B cell (primary cell): Measurements from ENCODE around the gene KLHL20.

Experiments used
- CTCF ChIP-seq: fragments of 200-600 bp; IDR thresholded peaks from one replicate; pipeline ENCODE4 v1.8.0; 2022; ENCODE audit warnings: antibody characterized with exemption, mild to moderate bottlenecking
- EZH2 ChIP-seq: IDR thresholded peaks from 2 replicates; pipeline ENCODE4 v1.6.1; 2012; ENCODE audit warnings: borderline replicate concordance, low read depth, mild to moderate bottlenecking, moderate library complexity, low read length; ENCODE audit not compliant: insufficient read depth, poor library complexity, severe bottlenecking

- TF ChIP-seq CTCF (no peak), EZH2 (no peak)
Measured at GRCh38 chr1:173784997-173785396, 70.2 kb downstream of the KLHL20 start.
